A549 treated with Mapracorat at 1 μM for 4 hours (cell line): ENCODE data around the gene GPR173. TPM values are rescaled to one million over a fixed set of nuclear protein-coding genes. Genes with fewer than 3 reads are reported as not detected.

Source experiments
- total RNA-seq: library from RNA; stranded (reverse); fragments of 200-300 nt; extraction: Qiagen RNA extraction; gene quantifications from 5 replicates; pipeline ENCODE4 v1.2.3, GENCODE V29; 2022

The GPR173 gene
- 0.03 TPM in 1 of 5 replicates, not detected in the others for total RNA-seq

GRCh38 chrX:53048169-53049126, at the start of gene GPR173:
Gene GPR173 (plus strand): TSS chrX:53048789. CDS start chrX:53076622, 27,833 bp downstream.

GRCh38 chrX:53081925-53082772, 33.6 kb downstream of the GPR173 start, which contains the start of gene TSPYL2:
Gene TSPYL2 (plus strand): TSS chrX:53082367. CDS start chrX:53082499, 132 bp downstream.

DNA sequence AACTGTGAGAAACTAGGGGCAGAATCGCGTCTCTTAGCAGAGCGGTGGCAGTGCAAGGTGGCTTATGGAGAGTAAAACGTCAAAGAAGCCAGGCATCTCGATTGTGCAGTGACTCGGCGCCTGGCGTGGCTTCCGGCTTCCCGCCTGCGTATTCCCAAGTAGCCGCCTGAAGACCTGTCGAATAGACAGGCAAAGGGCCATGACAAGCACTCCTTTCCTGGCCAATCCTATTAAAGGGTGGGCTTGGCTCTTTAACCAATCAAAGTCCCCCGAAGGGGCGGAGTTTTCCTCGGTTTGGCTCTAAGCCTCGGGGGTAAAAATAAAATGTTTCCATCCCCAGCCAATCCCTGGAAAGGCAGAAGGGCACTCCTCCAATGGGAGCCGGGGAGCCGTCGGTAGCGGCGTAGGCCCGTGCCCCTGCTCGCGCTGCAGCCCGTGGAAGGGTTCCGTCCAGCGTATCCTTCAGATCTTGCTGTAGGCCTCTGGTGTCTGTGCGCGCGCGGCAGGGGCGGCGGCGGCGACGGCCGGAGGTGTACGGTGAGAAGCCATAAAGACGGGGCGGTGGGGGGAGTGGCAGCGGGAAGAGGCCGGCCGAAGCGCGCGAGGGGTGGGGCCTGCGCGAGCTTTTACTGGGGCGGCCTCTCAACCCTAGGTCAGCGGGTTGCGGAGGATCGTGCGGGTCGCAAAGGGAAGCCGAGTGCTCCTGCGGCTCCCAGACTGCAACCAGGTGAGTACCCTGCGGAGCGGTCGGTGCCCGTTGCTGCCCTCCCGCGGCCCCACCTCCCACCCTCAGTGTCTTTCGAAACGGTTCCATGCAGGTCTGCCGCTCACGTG, 45.4 kb downstream of the GPR173 start, which contains the start of gene KANTR:
KANTR (plus strand) TSS at position 395 of the 834 bp plus-strand sequence. CDS start 30,131 bp downstream, outside the sequence.

Other genes starting within 250 kb of the GPR173 start
- not detected in 5 replicates for gene XAGE5, start 237.5 kb upstream of the GPR173 start, total RNA-seq
- not detected in 5 replicates for gene XAGE3, start 180.7 kb upstream of the GPR173 start, total RNA-seq
- 10.5 to 18.4 TPM (median 11.8 TPM) in 5 replicates for gene FAM156B, start 151.5 kb upstream of the GPR173 start, total RNA-seq
- 12.1 to 18.2 TPM (median 12.6 TPM) in 5 replicates for gene FAM156A, start 90.3 kb upstream of the GPR173 start, total RNA-seq
- gene TSPYL2, start 33.6 kb downstream of the GPR173 start, total RNA-seq, result 20.7 to 22.3 TPM (median 21.9 TPM) in 5 replicates
- 1.4 to 2.1 TPM (median 1.7 TPM) in 5 replicates for gene KANTR, start 45.4 kb downstream of the GPR173 start, total RNA-seq
- 39.1 to 59.1 TPM (median 54.5 TPM) in 5 replicates for gene KDM5C, start 176.4 kb downstream of the GPR173 start, total RNA-seq
- gene IQSEC2, start 232.8 kb downstream of the GPR173 start, total RNA-seq, result 32.3 to 46.4 TPM (median 40.4 TPM) in 5 replicates